ENCODE results near the gene ABR. TPM values are rescaled to one million over a fixed set of nuclear protein-coding genes. Genes with fewer than 3 reads are reported as not detected.

ABR gene
- total and polyA plus RNA-seq, 2 of the 8 experiments (the other 6 are each of a cell fraction or from before 2014, with no cell fraction given), result 44.8 to 47.2 TPM

GRCh38 chr17:1003633-1003971 lies 176.2 kb downstream of the ABR start:
- Histone ChIP-seq H3K9ac (replicated peaks in 1 of 4; ENCODE audit: extremely low read depth in 1 of 4, low read depth in 3 of 4, low read length in 3 of 4) (no peak overlapping the region), H2AFZ (ENCODE audit: low read length) (no peak overlapping the region), H3K18ac (ENCODE audit: extremely low read depth, low read length) (no peak overlapping the region), H3K9me3 (ENCODE audit: insufficient read depth in 2 of 2, low read depth in 1 of 2, low read length in 1 of 2) (no peaks in the 10 kb centered on the region), H4K5ac (ENCODE audit: insufficient read length, low read depth, low read length) (no peak overlapping the region), H2AK5ac (ENCODE audit: low read depth, low read length) (no peak overlapping the region), H3K79me1 (ENCODE audit: low read depth, low read length) (peaks cover 3% of the 10 kb centered on the region; the same call in 1 of the 2 replicates), H3K27ac (ENCODE audit: low read depth, low read length) (no peak overlapping the region), H2BK120ac (replicated peaks; ENCODE audit: low read depth, low read length) (no peak overlapping the region), H2BK5ac (ENCODE audit: low read depth, low read length) (no peak overlapping the region), H3K79me2 (ENCODE audit: control insufficient read depth in 1 of 2, insufficient read depth in 2 of 2, low read length in 2 of 2) (no peaks in the 10 kb centered on the region), H3K4me2 (ENCODE audit: insufficient read depth in 1 of 2, low read depth in 2 of 2, low read length in 2 of 2) (no peak overlapping the region), H2BK15ac (ENCODE audit: low read length) (no peak overlapping the region), H3K4me1 (replicated peaks in 1 of 4; ENCODE audit: control insufficient read depth in 3 of 4, insufficient read depth in 4 of 4, low read length in 3 of 4) (peaks cover 0 to 3% (median 0%) of the 10 kb centered on the region in 4 experiments; a peak in 4 of 7 replicates), H3K56ac (replicated peaks; ENCODE audit: insufficient read length, low read depth, low read length) (no peak overlapping the region), H3K23me2 (ENCODE audit: low read depth, low read length) (no peaks in the 10 kb centered on the region), H3K14ac (ENCODE audit: insufficient read length) (no peak overlapping the region), H4K8ac (ENCODE audit: extremely low read depth, insufficient read depth, low read length) (no peak overlapping the region), H3K27me3 (replicated peaks in 1 of 4; ENCODE audit: control insufficient read depth in 3 of 4, extremely low read depth in 1 of 4, insufficient read depth in 3 of 4, low read length in 3 of 4) (no peaks in the 10 kb centered on the region), H3K4me3 (ENCODE audit: extremely low read depth in 1 of 4, insufficient read depth in 2 of 4, low read depth in 3 of 4, low read length in 4 of 4) (no peak overlapping the region), H4K91ac (replicated peaks; ENCODE audit: insufficient read length, low read length) (no peak overlapping the region), H3K23ac (ENCODE audit: insufficient read length) (no peak overlapping the region), H3K4ac (replicated peaks; ENCODE audit: insufficient read length, low read depth, low read length) (no peak overlapping the region), H3K36me3 (ENCODE audit: control insufficient read depth in 2 of 4, insufficient read depth in 4 of 4, low read length in 3 of 4) (peaks cover 6 to 28% (median 17%) of the 10 kb centered on the region in 4 experiments), H4K20me1 (replicated peaks in 1 of 2; ENCODE audit: control insufficient read depth in 1 of 2, insufficient read depth in 2 of 2, low read length in 2 of 2) (peaks cover 2 to 7% of the 10 kb centered on the region in 2 experiments), H2BK12ac (ENCODE audit: low read depth, low read length) (no peak overlapping the region), H2BK20ac (ENCODE audit: low read length) (no peak overlapping the region)
- FAIRE-seq (no peak), DNase-seq (ENCODE audit: low read depth in 1 of 2, low spot score in 2 of 2) (no peak)
- CTCF ChIA-PET (ENCODE audit: partially characterized antibody), result interaction anchor here (1.2 to 12.7 kb wide), 2 partner anchors 34 to 54 kb away, joined by 3 to 144 read pairs; no protein-coding TSS in a partner anchor
- TF ChIP-seq RXRA (IDR thresholded peaks at IDR 0.05; ENCODE audit: insufficient read depth, low read depth, low read length) (no peak), TAF7 (optimal IDR thresholded peaks at IDR 0.05; ENCODE audit: borderline replicate concordance, low read depth, low read length) (no peak), CREB1 (IDR thresholded peaks at IDR 0.05) (no peak), CBX5 (IDR thresholded peaks at IDR 0.05; ENCODE audit: low read depth, low read length) (no peak), HDAC2 (IDR thresholded peaks at IDR 0.05; ENCODE audit: borderline replicate concordance in 1 of 2, low read depth in 2 of 2, low read length in 2 of 2) (no peak), CHD1 (IDR thresholded peaks at IDR 0.05; ENCODE audit: low read depth, low read length) (no peak), E2F6 (IDR thresholded peaks at IDR 0.05) (no peak), TAF1 (IDR thresholded peaks at IDR 0.05; ENCODE audit: low read depth, low read length) (no peak)
- POLR2A ChIA-PET (ENCODE audit: partially characterized antibody), result interaction anchor here (1.2 to 1.4 kb wide), 2 partner anchors 8 to 17 kb away, joined by 3 to 6 read pairs; no protein-coding TSS in a partner anchor
- WGBS, 2 experiments (ENCODE audit: extremely low coverage in 1 of 2, insufficient coverage in 1 of 2, insufficient read length in 1 of 2, insufficient replicate concordance in 2 of 2, low coverage in 1 of 2, low lambda C conversion rate in 2 of 2, missing lambda C conversion rate in 1 of 2), result 85% methylated on average over 5 of the region's 5 CpGs; no CpG with 5 or more reads in 1 of the 2 experiments
